HG02610 (cell line): ENCODE data around the gene OPN1SW.

Source experiments
- ATAC-seq: cut with Tn5 transposase; IDR thresholded peaks from one replicate; pipeline ENCODE4 v1.9.1; 2021; ENCODE audit warnings: mild to moderate bottlenecking, moderate library complexity; ENCODE audit not compliant: unreplicated experiment

The OPN1SW gene

DNA sequence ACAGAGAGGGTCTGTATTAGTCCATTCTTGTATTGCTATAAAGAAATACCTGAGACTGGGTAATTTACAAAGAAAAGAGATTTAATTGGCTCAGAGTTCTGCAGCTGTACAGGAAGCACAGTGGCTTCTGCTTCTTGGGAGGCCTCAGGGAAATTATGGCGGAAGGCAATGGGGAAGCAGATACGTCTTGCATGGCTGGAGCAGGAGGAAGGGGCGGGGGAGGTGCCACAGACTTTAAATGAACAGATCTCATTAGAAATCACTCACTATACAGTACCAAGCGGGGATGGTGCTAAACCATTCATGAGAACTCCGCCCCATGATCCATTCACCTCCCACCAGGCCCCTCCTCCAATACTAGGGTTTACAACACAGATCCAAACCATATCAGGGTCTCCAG, 40.2 kb downstream of the OPN1SW start:
- ATAC-seq = no peak

DNA sequence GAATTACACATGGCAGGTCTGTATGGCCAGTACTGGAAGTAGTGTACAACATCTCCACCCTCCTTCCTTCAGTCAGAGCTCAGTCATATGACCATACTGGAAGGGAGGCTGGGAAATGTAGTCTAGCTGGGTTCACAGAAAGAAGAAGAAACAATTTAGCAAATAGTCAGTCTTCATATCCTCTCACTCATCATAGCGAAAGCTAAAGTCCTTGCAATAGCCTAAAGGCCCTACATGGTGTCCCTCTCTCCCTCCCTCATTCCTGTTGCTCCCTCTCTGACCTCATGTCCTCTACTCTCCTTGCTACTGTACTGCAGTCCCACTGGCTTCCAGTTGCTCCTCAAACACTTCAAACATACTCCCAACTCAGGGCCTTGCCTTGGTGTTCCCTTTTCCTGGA, 40.7 kb downstream of the OPN1SW start:
- no peak for ATAC-seq

DNA sequence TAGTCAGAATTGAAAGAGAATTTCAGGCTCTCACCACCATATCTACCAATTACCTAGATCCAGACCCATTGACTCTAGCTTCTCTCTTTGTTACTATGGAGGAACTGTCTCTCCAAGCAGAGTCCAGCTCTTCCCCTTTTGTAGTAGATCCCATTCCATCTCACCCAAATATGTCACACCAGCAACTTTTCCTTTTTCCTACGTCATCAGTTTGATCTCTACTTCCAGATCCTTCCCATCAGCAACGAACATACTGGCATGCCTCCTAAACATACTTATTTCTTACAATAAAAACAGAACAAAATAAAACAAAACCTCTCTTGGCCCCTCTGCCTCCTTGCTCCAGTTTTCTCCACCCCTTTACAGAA, 42.3 kb downstream of the OPN1SW start:
- no peak for ATAC-seq

DNA sequence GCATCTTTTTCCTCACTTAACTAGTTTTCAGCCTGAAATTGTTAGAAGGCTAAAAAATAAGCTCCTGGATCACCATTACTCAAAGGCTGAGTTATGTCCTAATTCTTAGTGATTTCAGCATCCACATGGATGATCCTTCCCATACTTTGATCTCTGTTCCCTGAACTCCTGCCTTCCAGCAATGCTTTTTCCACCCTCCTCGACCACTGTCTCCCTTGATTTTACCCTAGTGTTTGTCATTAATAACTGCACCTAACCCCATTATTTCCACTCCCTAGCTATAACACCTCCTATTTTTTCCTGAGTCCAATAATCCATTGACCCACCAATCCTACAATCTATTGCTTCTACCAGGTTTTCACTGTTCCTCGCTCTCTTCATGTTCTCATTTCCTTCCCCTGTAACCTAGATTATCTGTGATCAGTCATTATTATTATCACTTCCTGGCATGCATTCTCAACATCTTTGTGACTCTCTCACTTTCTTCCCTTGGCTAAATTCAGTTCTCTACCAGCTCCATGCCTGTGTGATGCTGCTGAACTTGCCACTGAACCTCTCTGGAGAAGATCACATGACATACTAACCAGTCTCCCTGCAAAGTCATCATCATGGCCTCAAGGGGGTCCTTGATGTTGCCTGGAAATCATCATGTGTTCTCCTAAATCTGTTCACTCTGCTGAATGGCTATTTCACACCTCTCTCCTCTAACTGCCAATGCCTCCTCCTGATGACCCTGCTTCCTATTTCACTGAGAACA, 42.9 kb downstream of the OPN1SW start:
- no peak for ATAC-seq

DNA sequence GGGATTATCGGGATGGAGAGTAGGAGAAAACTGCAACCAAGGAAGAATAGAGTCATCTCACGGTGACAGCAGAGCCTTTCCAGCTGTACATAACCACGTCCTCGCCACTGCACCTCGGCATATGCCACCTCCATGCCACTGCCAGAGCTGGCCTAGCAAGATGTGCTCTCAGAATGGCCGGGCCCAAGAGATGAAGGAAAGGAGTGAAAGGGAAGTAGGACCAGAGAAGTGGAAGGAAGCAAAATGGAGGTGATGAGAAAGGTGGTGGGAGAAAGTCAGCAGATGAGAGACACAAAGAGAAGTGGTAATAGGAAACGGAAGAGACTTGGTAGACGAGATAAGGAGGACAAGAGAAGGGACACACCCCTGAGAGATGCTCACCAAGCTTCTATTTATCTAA, 44.4 kb downstream of the OPN1SW start:
- no peak for ATAC-seq

DNA sequence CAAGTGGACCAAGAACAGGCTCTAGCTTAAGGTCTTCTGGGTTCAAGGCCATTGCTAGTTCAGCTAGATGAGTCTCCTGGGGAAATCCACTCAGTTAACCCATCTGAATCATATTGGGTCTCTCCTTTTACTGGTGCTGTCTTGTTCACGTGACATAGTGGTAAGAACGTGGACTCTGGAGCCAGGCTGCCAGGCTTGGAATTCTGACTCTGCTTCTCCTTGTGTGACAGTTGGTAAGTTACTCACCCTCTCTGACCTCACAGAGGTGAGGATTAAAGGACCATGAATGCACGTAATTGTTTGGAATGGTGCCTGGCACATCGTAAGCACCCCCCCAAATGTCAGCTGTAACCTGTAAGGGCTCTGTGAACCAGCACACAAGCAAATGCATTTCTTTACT, 46.1 kb downstream of the OPN1SW start:
- no peak for ATAC-seq

DNA sequence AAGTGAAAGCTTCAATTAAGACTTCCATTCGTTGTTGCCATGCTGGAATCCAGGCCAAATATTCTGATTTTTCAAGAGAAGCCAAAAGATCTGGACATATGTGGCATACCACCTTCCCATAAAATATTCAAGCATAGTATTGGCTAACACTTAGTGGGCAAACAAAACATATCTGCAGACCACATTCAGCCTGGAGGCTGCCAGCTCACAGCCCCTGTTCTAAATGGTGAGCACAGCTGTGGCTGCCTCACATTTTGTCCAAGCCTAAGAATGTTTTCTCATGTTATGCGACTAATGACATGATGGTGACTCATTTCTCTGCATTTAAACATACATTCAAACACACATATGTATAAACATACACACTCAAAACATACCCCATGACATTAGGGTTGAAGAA, 47.0 kb downstream of the OPN1SW start:
- ATAC-seq = no peak

DNA sequence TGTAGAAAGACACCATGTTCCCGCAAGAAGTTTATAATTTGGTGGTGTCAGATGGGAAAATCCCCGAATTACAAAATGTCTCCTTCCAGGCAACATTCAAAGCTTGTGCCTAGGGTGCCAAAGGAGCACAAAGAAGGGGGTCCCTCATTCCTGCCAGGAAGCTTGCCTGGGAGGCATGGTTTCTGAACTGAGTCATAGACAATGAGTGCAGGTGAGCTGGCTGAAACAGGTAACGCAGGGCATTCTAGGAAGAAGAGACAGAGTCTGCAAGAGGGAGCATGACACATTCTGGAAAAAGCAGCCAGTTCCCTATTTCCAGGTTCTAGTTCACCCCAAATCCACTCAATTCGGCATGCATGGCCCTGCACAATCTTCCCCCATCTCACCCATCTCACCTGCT, 48.4 kb downstream of the OPN1SW start:
- no peak for ATAC-seq

DNA sequence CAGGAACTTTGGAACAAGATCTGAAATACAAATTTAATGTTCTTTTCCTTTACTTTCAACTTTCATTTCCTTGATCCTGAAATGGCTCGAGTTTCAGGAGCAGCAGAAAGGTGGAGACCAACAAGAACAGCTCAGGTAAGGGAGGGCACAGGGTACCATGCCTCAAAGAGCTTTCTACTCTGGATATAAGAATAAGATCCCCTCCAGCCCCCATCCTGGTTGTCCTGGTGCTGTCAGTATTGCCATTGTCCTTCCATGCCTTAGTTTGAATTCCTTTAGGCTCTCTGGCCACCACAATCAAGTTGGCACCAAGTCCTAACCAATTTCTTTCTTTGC, 48.9 kb downstream of the OPN1SW start:
- no peak for ATAC-seq

DNA sequence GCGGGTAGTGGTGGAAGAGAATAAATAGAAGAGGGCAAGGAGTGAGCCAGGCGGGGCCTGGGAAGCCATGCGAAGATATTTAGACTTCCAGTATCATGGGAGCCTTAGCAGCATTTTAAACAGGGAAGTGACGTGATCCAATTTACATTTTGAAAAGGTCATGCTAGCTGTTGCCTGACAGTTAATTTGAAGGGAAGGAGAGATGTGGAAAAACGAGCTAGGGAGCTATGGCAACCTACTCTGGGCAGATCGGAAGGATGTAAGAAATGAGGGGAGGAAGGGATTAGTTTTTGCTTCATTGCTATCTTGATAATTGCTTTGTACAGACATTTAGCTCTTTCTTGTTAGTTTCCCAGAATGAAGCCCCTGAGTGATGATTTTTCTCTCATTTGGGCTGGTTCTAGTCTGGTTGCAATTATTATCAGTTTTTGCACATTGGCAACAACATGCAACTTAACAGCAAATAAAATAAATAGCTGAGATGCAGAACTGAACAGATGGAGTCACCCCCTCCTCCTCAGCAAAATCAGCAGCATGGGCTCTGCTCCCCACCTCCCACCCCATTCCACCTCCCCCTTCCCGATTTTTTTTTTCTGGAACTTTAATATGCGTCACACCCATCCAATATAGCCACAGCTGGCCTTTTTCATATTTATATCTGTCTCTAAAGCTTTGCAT, 49.4 kb downstream of the OPN1SW start:
- ATAC-seq = no peak

DNA sequence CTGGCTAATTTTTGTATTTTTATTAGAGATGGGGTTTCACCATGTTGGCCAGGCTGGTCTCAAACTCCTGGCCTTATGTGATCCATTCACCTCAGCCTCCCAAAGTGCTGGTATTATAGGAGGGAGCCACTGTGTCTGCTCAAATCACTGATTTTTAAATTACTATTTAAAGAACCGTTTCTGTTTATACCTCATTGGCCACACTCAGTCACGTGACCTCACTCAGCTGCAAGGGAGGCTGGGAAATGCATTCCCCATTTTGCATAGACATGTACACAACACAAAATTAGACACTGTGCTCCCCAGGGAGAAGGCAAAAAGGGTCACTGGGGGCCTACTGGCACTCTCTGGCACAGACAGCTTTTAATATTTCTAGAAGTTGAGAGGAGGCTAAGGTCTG, 50.1 kb downstream of the OPN1SW start:
- ATAC-seq = no peak

DNA sequence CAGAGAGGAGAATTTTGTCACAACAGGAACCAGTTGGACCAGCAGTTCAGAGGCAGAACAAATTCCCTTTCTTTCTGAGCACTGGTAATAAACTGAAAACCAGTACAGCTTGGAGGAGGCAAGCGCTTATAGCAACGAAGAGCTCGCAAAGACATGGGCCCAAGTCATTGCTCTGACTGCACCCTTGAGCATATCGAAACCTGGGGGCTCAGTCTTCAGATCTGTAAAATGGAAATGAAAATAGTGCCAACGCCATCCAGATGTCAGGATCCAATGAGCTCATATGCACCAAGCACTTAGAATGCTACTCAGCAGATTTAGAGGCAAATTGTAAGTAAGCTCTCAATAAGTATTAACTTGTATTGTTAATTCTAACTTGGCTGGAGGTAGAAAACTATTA, 50.9 kb downstream of the OPN1SW start:
- no peak for ATAC-seq
